DMS79 (cell line): ENCODE results near the gene IRF7.

Source experiments
- DNase-seq: peaks from one replicate; lab custom pipeline; 2025; lab: John Stamatoyannopoulos, UW

The IRF7 gene

DNA sequence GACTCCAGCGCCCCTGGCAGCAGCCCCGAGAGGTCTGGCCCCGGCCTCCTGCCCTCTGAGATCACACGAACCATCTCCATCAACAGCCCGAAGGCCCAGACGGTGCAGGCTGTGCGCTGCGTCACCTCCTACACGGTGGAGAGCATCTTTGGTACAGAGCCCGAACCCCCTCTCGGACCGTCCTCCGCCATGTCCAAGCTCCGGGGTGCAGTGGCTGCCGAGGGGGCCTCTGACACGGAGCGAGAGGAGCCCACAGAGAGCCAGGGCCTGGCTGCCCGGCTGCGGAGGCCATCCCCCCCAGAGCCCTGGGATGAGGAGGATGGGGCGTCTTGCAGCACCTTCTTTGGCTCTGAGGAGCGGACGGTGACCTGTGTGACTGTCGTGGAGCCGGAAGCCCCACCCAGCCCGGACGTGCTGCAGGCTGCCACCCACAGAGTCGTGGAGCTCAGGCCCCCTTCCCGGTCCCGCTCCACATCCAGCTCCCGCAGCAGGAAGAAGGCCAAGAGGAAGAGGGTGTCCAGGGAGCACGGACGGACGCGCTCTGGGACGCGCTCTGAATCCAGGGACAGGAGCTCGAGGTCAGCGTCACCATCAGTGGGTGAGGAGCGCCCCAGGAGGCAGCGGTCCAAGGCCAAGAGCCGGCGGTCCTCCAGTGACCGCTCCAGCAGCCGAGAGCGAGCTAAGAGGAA, 7.6 kb downstream of the IRF7 start:
- no peak for DNase-seq

- no peak for DNase-seq
Observed at GRCh38 chr11:607020-607780, 8.6 kb downstream of the IRF7 start.

DNA sequence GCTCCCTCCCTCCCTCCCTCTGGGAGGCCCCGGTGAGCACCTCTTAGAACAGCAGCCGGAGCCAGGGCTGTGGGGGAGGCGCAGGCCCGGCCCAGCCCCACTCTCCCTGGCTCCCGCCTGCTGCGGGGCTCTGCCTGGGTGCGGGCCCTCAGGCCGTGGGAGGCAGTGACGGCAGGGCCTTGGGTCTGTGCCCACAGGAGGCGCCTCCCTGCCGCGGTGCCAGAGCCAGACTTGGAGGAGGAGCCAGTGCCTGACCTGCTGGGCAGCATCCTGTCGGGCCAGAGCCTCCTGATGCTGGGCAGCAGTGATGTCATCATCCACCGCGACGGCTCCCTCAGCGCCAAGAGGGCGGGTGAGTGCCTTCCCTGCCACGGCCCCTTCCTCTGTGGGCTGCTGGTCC, 9.5 kb downstream of the IRF7 start:
- DNase-seq = no peak

DNA sequence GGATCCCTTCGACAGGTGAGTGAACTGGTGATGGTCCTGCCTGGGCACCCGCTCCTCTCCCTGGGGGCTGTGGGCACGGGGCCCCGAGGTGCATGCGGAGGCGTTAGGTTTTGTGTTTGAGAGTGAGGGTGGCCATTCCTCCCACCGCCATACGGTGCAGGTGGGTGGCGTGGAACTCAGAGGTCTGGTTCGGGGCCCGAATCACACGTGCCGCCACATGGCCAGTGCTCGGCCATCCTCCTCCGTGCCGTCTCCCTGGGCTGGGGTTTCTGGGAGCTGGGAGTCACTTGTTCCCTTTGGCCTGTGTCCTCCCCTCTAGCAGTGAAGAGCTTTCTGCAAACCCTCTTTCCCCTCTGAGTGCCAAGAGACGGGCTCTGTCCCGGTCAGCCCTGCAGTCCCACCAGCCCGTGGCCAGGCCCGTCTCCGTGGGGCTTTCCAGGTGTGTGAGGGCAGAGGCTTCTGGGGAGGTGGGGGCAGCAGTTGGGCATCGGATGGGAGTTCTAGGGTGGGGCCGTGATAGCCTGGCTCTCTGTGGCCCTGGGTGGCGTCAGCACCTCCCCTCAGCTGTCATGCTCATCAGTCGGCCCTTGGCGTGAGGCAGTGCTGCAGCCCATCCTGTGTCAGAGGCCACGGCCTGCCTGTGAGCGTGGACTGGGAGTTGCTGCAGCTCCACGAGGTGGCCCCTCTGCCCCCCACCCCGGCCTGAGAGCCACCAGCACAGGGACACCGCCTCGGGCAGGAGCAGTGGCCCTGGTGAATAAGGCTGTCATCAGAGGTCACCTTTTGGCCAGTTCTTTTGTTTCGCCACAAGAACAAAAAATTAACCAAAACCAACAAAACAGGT, 10.2 kb downstream of the IRF7 start:
- DNase-seq = no peak

DNA sequence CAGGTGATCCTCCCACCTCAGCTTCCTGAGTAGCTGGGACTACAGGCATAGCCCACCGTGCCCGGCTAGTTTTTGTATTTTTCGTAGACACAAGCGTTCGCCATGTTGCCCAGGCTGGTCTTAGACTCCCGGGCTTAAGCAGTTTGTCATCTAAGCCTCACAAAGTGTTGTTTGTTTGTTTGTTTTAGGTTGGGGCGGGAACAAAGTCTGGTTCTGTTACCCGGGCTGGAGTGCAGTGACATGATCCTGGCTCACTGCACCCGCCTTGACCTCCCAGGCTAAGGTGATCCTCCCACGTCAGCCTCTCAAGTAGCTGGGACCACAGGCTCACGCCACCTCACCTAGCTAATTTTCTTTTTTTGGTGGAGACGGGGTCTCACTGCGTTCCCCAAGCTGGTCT, 12.6 kb downstream of the IRF7 start:
- no peak for DNase-seq

DNA sequence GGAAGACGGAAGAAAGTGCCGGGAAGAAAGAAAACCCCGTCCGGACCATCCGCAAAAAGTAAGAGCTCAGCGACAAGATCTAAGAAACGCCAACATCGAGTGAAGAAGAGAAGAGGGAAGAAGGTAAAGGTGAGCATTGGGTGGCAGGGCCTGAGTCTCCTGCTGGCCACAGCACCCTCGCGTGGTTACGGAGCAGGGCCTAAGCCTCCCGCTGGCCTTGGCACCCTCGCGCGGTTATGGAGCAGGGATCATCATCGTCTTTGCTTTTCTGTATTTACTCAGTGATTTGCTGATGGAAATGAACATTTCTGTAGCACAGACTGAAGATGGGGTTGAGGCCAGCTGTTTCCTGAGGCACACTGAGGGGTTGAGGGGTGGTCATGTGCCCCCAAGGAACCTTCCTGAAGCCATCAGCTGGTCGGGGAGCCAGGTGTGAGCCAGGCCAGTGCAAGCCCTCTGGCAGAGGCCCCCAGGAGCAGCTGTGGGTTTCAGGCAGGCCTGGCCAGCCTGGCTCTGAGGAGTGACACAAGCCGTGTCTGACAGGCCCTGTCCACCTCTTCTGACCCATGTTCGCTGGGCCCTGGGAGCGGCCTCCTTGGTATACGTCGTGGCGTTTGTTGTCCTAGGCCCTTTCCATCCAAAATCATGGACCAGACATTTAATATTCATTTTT, 14.0 kb downstream of the IRF7 start:
- DNase-seq = no peak

- no peak for DNase-seq
Observed at GRCh38 chr11:598005-598680, 17.6 kb downstream of the IRF7 start.

- DNase-seq = no peak
Observed at GRCh38 chr11:597166-597725, 18.5 kb downstream of the IRF7 start.

DNA sequence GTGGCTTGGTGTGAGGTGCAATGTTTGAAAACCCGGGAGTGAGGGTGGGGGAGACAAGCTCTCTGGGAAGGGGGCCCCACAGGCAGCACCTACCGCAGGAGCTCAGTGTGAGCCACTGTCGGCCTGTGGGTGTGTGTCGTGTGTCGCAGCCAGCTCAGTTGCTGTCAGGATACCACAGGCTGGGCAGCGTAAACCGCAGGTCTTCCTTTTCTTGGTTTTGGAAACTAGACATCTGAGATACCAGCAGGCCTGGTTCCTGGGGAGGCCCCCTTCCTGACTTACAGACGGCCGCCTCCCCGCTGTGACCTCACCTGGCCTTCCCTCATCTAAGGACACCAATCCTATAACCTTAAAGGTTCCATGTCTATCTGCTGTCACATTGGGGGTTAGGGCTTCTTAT, 19.4 kb downstream of the IRF7 start:
- no peak for DNase-seq

DNA sequence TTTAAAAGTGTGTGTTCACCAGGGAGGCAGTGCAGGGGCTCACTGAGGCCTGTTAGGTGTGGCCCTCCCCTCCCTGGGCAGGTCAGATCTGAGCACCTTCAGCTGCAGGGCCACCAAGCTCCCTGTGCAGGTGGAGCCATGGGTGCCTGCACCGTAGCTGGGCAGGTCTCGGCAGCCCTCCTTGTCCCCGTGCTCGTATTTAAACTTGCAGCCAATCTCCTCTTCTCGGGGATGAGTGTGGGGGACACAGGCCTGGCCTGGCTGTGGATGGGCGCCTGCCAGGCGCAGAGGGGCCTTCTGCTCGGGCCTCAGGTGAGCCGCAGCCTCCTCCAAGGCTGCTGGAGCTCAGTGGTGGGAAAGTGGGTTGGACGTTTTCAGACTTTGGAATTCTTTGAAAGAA, 20.4 kb downstream of the IRF7 start:
- no peak for DNase-seq

- no peak for DNase-seq
Observed at GRCh38 chr11:593347-593746, 22.4 kb downstream of the IRF7 start.

DNA sequence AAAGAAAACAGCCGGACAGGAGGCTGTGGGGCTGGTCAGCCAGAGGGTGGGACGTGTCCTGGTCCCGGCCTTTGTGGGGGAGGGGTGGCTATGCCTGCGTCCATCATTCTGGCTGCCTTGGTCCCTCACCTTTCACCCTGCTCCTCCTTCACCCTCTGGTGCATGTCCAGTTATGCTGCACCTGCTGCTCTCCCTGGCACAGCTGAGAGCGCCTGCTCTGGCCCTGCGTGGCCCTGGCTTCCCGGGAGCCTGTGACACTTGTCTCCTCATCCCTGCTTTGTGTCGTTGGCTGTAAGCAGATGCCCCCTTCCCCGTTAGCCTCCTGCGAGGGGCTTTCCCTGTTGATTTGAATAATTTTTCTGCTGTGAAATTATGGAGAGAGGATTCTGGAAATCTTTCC, 22.8 kb downstream of the IRF7 start:
- DNase-seq = no peak

GRCh38 chr11:592501-592900, 23.2 kb downstream of the IRF7 start:
- DNase-seq = no peak

- no peak for DNase-seq
Observed at GRCh38 chr11:590997-591396, 24.8 kb downstream of the IRF7 start.

DNA sequence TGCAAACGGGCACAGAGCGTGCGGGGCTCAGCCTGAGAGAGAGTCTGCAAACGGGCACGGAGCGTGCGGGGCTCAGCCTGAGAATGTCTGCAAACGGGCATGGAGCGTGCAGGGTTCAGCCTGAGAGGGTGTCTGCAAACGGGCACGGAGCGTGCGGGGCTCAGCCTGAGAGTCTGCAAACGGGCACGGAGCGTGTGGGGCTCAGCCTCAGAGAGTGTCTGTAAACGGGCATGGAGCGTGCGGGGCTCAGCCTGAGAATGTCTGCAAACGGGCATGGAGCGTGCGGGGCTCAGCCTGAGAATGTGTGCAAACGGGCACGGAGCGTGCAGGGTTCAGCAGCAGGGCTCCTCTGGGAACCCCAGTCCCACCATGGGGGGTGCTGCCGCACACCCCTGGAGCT, 26.0 kb downstream of the IRF7 start:
- DNase-seq = no peak

- no peak for DNase-seq
Observed at GRCh38 chr11:587978-588380, 27.8 kb downstream of the IRF7 start.

GRCh38 chr11:587546-587945, 28.2 kb downstream of the IRF7 start:
- DNase-seq = no peak

GRCh38 chr11:586376-587316, 29.1 kb downstream of the IRF7 start:
- DNase-seq = no peak

DNA sequence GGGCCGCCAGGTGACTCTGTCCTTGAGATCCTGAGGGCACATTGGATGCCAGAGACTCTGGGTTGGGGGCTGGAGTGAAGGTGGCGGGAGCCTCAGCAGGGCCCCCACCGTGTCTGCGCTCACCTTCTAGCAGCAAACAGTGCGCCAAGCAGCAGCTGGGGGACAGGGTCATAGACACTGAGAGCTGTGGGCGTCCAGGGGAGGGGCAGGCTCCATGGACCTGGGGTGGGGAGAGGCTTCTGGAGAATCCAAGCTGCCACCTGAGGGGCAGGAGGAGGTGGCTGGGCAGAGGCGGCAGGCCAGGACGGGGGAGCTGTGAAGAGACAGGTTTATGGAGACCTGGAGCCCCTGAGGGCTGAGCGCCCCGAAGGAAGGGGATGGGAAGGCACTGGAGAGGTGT, 31.5 kb downstream of the IRF7 start:
- no peak for DNase-seq

GRCh38 chr11:581752-582151, 34.0 kb downstream of the IRF7 start:
- no peak for DNase-seq
